ENCODE data around the gene CHD5.

Gene CHD5

DNA sequence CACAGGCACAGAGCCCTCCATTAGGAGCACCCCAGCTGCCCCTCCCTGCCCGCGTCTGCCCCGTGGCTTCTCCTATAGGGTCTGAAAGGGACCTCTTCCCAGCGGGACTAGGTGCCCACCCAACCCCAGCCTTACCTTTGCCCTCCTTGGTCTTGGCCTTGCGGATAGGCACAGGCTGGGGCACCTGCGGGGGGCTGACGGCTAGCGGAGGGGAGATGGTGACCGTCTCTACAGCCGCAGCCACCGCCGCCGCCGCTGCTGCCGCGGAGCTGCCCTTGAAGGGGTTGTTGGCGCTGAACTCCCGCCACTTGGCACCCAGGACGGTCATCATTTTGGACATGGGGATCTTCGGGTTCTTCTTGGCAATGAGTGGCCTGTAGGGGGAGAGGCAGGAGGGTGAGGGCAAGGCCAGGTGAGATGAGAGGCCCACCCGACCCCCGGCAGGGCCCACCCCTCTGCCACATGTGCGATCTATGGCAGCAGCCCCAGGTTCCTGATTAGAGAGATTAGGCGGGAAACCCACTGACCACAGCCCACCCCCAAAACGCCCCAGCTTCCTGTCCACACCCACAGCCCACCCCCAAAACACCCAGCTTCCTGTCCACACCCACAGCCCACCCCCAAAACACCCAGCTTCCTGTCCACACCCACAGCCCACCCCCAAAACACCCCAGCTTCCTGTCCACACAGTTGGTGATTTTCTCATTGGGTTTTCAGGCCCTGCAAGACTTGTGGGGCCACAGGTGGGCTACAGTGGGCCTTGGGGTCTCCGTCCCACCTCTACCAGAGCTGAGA lies 25.4 kb downstream of the CHD5 start:
- no peak for DNase-seq (ENCODE audit: low read depth)

GRCh38 chr1:6152882-6153281 lies 27.2 kb downstream of the CHD5 start:
- no peak for DNase-seq (ENCODE audit: low read depth)

- no peak for DNase-seq (ENCODE audit: low read depth)
These were observed 27.9 kb downstream of the CHD5 start for GRCh38 chr1:6152181-6152580.

GRCh38 chr1:6151291-6151822 lies 28.8 kb downstream of the CHD5 start:
- no peak for DNase-seq (ENCODE audit: low read depth)

GRCh38 chr1:6150006-6150938 lies 29.8 kb downstream of the CHD5 start:
- no peak for DNase-seq (ENCODE audit: low read depth)

DNA sequence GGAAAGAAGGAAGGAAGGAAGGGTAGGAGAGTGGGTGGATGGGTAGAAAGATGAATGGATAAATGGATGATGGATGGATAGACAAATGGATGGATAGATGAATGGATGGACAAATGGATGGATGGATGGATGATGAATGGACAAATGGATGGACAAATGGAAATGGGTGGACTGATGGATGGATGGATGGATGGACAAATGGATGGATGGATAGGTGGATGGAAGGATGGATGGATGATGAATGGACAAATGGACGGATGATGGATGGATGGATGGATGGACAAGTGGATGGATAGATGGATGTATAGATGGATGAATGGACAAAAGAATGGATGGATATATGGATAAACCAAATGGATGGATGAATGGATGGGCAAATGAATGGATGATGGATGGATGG lies 30.5 kb downstream of the CHD5 start:
- DNase-seq (ENCODE audit: low read depth) = no peak

- peak; percentile 50 for DNase-seq (ENCODE audit: low read depth)
These were observed 31.5 kb downstream of the CHD5 start for GRCh38 chr1:6148497-6149241.

GRCh38 chr1:6145864-6146410 lies 34.2 kb downstream of the CHD5 start:
- DNase-seq (ENCODE audit: low read depth) = no peak

DNA sequence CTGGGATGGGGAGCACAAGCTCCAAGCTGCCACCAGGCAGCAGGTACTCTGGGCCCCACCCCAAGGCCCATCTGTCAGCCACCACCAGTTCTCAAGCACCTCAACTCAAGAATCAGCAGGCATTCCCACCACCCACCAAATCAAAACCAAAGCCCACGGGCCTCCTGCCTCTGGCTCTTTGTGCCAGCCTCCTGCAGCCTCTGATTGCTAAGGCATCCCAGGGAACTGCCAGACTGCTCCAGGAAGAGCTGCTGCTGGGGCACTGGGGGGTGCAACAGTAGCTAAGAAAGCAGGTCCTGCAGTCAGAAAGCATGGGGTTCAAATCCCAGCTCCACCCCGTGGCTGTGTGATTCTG lies 34.7 kb downstream of the CHD5 start:
- no peak for DNase-seq (ENCODE audit: low read depth)

DNA sequence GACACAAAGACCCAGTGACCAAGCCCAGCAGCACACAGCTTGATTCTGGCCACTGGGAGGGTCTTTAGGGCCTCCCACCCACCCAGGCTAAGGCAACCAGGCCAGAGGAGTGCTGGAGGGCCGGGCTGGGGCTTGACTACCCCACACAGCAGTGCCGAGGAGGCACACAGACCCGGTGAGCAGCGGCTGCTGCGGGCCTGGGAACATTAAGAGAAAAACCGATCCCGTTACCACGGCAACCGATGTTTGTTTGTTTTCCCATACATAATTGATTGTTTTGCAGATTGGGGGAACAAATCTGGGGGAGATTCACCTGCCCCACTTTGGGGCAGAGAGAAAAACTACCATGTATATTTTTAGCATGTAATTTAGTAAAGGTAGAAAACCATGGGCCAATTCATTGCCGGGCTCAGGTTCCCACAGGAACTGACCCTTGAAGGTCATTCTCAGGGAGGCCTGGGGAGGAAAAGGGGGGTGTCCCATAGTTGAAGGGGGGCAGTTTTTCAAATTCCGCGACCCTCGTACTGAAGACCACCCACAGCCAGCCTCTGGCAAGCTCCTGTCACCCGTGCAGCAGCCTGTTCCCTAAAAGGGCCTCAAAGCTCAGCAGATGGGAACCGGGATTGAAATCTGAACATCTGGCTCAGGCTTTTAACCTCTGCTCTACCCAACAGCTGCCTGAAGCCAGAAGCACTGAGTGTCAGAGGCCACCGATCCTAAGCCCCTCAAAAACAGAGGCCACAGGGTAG lies 35.3 kb downstream of the CHD5 start:
- DNase-seq (ENCODE audit: low read depth) = no peak

DNA sequence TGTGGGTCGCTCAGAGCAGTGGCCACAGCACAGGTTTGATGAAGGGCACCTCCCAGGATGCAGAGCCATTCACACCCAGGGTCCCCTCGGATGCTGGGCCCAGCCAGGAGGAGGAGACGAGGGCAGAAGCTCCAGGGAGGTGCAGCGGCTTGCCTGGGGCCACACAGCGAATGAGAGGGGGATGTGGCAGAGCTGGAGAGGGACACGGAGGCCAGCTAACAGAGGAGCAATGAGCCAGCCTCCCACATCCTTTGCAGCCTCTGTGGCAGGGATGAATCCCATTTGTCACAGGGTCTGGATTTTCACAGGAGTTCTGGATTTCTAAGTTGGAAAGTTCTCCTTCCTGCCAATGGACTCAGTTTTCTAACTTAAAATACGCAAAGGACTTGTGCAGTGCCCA lies 35.9 kb downstream of the CHD5 start:
- DNase-seq (ENCODE audit: low read depth) = no peak

- DNase-seq (ENCODE audit: low read depth) = no peak
These were observed 36.7 kb downstream of the CHD5 start for GRCh38 chr1:6143395-6143794.

DNA sequence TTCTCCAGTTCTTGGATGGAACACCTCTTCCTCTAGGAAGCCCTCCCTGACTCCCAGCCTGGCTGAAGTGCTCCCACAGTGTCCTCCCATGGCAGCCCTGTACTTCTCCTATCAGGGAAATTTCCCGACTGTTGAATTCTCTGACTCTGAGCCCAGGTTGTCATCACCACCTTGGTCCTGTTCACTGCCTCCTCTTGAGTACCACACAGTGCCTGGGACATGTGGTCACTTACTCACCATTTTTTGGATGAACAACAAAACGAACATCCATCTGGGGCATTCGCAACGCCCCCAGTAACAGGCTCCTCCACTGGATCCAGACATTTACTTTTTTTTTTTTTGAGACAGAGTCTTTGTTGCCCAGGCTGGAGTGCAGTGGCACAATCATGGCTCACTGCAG lies 37.4 kb downstream of the CHD5 start:
- DNase-seq (ENCODE audit: low read depth) = no peak

DNA sequence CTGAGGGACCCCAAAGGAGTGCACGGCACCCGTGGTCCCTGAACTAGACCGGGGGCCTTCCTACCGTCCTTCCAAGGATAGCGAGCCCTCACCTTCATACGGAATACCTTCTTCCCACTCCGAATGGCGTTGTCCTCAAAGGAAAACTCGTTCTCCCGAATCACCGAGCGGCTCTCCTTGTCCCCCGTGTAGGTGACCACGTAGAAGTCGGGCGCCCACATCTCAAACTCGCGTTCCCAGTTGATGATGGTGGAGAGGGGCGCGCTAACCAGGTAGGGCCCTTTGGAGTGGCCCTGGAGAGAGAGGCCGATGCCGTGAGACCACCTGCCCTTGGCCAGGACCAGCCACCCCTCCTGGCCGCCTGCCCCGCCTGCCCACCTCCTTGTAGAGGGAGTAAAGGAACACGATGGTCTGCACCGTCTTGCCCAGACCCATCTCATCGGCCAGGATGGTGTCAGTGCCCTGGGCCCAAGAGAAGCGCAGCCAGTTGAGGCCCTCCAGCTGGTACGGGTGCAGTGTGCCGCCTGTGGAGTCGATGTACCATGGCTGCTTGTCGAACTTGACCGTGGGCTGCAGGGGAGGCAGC lies 38.0 kb downstream of the CHD5 start:
- no peak for DNase-seq (ENCODE audit: low read depth)

GRCh38 chr1:6141592-6141991 lies 38.5 kb downstream of the CHD5 start:
- no peak for DNase-seq (ENCODE audit: low read depth)

DNA sequence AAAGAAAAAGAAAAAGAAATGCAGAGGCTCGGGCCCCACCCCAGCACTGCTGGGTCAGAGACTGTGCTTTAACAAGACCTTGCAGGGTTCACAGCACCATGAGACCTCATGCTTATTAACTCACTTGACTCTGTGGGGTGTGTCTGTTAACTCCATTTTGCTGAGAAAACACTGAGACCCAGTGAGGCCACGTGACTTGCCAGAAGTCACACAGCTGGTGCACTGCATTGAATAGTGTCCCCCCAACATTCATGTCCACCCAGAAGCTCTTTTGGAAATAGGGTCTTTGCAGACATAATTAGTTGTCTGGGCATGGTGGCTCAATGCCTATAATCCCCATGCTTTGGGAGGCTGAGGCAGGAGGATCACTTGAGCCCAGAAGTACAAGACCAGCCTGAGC lies 39.7 kb downstream of the CHD5 start:
- DNase-seq (ENCODE audit: low read depth) = no peak

DNA sequence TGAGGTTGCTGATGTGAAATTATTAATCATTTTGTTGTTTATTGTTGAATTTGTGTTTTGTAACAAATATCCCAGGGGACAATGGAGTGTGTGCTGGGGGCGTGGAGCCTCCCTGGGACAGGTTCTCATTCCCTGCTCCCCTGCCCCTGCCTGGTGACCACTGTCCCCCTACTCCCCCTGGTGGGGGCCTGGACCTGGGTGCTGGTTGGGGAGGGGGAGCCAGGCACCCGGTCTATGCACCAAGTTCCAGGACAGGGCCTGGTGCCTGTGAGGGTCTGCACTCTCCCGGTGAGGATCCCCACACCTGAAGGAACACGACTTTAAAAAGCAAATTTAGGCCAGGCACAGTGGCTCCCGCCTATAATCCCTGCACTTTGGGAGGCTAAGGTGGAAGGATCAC lies 42.4 kb downstream of the CHD5 start:
- no peak for DNase-seq (ENCODE audit: low read depth)

- no peak for DNase-seq (ENCODE audit: low read depth)
These were observed 43.5 kb downstream of the CHD5 start for GRCh38 chr1:6136516-6137220.

GRCh38 chr1:6134741-6135510 lies 45.2 kb downstream of the CHD5 start:
- no peak for DNase-seq (ENCODE audit: low read depth)

GRCh38 chr1:6134206-6134605 lies 45.9 kb downstream of the CHD5 start:
- no peak for DNase-seq (ENCODE audit: low read depth)
